ENCODE results near the gene DMBT1. TPM values are rescaled to one million over a fixed set of nuclear protein-coding genes. Genes with fewer than 3 reads are reported as not detected.

Gene DMBT1
- total RNA-seq, 3 donors from 2014 or later = 0.03 to 0.05 (median 0.05) TPM

DNA sequence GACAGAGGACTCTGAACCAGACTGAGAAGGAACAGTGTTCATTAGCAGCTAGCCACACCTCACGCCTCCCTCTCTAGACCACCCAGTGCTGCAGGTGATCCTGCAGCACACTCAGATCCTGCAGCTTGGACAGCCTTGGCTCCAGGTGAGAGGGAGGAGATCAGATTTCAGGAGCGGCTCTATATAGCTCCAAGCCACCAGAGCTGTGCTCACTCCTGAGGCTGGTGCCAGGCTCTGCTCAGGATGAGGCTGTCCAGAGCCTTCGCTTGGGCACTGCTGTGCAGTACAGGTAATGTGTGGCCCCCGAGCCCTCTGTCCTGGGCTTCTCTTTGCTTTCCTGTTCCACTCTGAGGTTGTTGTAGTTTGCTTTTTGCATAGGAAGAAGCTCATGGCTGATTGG is 96.7 kb downstream of the DMBT1 start:
- H3K9me3 Mint-ChIP-seq = no peaks in the 10 kb centered on the region
- no peak overlapping the region for H3K4me3 Mint-ChIP-seq
- peaks cover 21% of the 10 kb centered on the region for H3K27me3 Mint-ChIP-seq (ENCODE audit: low read depth)
- no peak for ATAC-seq
- DNase-seq = no peak
- H3K36me3 Mint-ChIP-seq (ENCODE audit: insufficient read depth) = no peaks in the 10 kb centered on the region
- H3K4me1 Mint-ChIP-seq (ENCODE audit: low read depth) = no peaks in the 10 kb centered on the region

DNA sequence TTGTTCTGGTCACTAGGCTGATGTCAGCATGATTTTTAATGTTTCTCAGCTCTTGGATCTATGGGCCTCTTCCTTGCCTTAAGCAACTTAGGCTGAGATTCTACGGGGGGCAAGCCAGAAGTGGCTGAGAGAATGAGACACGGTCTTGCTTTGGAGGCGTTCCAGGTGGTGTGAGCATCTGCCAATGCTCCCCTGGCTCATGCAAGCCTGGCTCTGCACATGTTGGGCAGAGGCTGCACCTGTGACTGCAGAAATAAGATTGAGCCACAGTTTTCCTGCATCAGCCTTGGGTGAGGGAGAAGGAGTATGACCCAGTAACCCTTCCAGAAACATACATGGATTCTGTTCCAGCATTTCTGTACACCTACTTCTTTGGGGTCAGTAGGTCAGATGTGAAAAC is 97.2 kb downstream of the DMBT1 start:
- Mint-ChIP-seq H3K9me3 (no peaks in the 10 kb centered on the region), H3K27me3 (ENCODE audit: low read depth) (peaks cover 17% of the 10 kb centered on the region), H3K4me3 (no peak overlapping the region), H3K4me1 (ENCODE audit: low read depth) (no peaks in the 10 kb centered on the region), H3K36me3 (ENCODE audit: insufficient read depth) (no peaks in the 10 kb centered on the region)
- ATAC-seq (no peak), DNase-seq (no peak)

DNA sequence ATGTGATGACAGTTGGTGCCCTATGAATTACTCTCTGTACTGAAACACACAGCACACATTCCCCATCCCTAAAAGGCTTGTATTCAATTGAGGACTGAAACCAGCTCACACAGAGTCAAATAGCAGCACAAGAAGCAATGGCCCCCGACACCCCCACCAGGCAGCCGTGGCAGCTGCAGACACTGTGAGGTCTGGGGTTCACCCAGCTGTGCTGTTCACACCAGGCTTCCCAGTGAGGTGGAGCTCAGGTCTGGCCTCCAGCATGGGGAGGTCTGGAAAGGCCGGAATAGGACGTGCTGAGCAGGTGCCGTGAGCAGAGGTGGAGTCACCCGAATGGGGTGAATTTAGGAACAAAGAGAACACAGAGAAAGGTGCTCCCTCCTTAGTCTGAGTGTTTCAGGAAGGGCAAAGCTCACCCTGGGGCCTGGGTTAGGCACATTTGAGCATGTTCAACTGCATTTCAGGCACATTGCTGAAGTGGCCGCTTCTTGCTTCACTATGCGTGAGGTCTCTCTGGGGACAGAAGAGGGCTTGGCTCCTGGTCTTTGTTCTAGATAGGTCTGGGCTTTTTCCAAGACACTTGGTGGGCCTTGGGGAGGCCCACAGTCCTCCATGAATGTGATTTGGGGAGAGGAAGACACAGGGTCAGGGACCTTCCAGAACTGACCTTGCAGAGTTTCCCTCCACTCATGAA is 97.9 kb downstream of the DMBT1 start:
- no peaks in the 10 kb centered on the region for H3K36me3 Mint-ChIP-seq (ENCODE audit: insufficient read depth)
- H3K4me1 Mint-ChIP-seq (ENCODE audit: low read depth) = no peaks in the 10 kb centered on the region
- DNase-seq (no peak), ATAC-seq (no peak)
- H3K27me3 Mint-ChIP-seq (ENCODE audit: low read depth) = peaks cover 20% of the 10 kb centered on the region
- no peak overlapping the region for H3K4me3 Mint-ChIP-seq
- H3K9me3 Mint-ChIP-seq = no peaks in the 10 kb centered on the region

DNA sequence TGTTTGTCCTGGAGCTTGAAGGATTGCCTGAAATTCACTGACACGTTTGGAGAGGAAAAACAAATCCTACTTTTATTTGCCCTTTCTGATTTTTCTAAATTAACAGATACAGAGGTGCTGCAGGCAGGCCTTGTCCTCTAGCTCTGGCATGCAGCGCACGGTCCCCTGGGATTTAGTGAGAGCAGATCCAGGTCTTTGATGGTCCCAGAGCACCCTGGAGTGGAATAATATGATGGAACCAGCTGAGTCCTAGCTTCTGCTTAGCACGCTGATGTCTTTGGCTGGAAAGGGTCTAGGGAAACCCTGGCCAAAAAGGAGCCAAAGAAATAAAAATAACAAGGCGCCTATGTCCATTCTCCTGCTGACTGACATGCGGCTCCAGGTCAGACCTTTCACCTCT is 98.6 kb downstream of the DMBT1 start:
- peaks cover 21% of the 10 kb centered on the region for H3K27me3 Mint-ChIP-seq (ENCODE audit: low read depth)
- no peaks in the 10 kb centered on the region for H3K36me3 Mint-ChIP-seq (ENCODE audit: insufficient read depth)
- H3K4me1 Mint-ChIP-seq (ENCODE audit: low read depth) = no peaks in the 10 kb centered on the region
- H3K4me3 Mint-ChIP-seq = no peak overlapping the region
- DNase-seq (no peak), ATAC-seq (no peak)
- H3K9me3 Mint-ChIP-seq = no peaks in the 10 kb centered on the region

DNA sequence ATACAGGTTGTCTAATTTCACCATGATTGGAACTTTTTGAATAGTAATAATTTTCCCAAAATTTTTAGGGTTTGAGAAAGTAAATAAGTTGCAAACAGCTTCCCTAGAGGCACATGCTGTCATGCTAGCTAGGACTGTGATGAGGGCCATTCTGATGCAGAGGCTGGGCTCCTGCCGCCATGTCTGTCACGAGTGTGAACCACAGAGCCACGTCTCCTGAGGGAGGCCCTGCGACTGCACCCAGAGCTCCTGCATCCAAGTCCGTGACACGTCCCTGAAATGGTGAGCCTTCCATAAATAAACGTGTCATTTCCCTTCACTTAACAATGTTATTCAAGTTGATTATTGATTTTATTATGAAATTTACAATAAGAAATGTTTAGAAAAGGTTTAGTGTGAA is 99.1 kb downstream of the DMBT1 start:
- no peak for ATAC-seq
- Mint-ChIP-seq H3K4me3 (no peak overlapping the region), H3K36me3 (ENCODE audit: insufficient read depth) (no peaks in the 10 kb centered on the region), H3K27me3 (ENCODE audit: low read depth) (peaks cover 21% of the 10 kb centered on the region), H3K4me1 (ENCODE audit: low read depth) (no peaks in the 10 kb centered on the region), H3K9me3 (no peaks in the 10 kb centered on the region)
- no peak for DNase-seq

DNA sequence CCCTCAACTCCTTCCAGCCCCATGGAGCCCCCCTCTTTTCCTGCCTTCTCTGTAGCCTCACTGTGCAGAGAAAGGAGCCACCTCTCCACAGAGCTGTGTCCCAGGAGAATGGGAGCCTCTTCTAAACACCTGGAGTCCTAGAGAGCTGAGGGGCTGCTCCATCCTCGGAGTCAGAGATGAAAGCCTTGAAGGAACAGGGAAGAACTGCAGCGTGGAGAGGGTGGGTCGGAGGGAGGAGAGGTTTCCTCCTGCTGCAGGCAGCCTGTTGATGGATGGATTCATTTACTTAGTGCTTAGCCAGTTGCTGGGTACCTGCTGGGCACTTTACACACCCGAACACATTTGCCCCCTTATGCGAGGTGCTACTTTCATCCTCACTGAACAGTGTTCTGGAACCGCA is 100.1 kb downstream of the DMBT1 start:
- no peak overlapping the region for H3K4me3 Mint-ChIP-seq
- H3K4me1 Mint-ChIP-seq (ENCODE audit: low read depth) = no peaks in the 10 kb centered on the region
- no peaks in the 10 kb centered on the region for H3K9me3 Mint-ChIP-seq
- H3K36me3 Mint-ChIP-seq (ENCODE audit: insufficient read depth) = no peaks in the 10 kb centered on the region
- peaks cover 19% of the 10 kb centered on the region for H3K27me3 Mint-ChIP-seq (ENCODE audit: low read depth)
- DNase-seq (no peak), ATAC-seq (no peak)

DNA sequence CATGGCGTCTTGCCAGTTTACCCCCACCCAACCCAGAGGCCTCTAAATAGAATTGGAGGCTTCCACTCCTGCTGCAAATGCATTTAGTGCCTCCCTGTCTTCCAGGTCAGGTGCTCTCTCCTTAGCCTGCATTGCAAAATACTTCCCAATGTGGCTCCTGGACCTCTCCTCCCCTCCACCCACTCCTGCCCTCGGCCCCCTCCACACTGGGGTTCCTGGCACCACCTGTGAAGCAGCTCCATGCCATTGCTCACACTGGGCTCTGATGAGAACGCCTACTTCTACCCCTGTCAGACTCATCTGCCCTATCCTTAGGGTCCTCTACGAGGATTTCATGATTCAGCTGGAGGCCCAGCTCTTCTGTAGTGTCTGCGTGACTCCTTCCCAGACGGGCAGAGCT is 101.7 kb downstream of the DMBT1 start:
- ATAC-seq (no peak), DNase-seq (no peak)
- Mint-ChIP-seq H3K4me3 (no peak overlapping the region), H3K4me1 (ENCODE audit: low read depth) (no peaks in the 10 kb centered on the region), H3K36me3 (ENCODE audit: insufficient read depth) (no peaks in the 10 kb centered on the region), H3K27me3 (ENCODE audit: low read depth) (peaks cover 22% of the 10 kb centered on the region), H3K9me3 (no peaks in the 10 kb centered on the region)

DNA sequence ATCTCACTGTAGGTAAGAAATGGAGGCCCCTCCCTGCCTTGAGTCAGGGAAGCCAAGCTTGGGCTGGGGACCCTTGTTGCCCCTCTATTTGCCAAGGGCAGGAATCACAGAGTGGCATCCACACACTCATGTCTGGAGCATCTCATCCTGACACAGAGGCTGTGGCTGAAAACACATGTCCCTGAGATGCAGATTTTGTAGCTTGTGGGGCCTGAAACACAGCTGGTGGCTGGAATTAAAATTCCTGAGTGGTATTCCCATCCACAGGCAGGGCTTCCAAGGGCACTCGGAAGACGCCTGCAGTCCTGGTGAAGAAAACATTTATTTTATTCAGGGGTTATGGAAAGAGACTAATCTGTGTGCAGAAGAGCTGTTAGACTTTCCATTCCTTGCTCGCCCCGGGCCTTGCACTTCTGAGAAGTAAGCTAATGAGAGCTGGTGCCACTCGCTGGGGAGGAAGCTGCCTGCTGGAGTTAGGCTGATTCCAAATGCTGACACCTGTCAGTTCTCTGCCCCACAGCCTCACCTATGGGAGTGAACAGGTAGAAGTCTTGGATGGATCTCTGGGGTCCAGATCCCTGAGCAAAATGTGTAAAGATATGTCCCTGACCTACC is 103.1 kb downstream of the DMBT1 start:
- Mint-ChIP-seq H3K4me3 (no peak overlapping the region), H3K36me3 (ENCODE audit: insufficient read depth) (no peaks in the 10 kb centered on the region), H3K9me3 (no peaks in the 10 kb centered on the region), H3K4me1 (ENCODE audit: low read depth) (no peaks in the 10 kb centered on the region), H3K27me3 (ENCODE audit: low read depth) (peaks cover 23% of the 10 kb centered on the region)
- ATAC-seq = no peak
- DNase-seq = no peak

DNA sequence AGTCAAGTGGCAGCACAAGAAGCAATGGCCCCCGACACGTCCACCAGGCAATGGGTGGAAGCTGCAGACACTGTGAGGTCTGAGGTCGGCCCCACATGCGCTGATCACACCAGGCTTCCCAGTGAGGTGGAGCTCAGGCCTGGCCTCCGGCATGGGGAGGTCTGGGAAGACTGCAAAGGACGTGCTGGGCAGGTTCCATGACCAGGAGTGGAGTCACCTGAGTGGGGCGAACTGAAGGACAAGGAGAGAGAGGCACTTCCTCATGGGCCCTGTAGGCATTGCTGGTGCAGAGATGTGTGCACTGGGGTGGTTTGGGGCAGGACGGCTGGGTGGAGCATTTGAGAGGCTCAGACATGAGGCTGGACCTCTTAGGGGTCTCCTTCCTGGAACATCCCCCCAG is 103.9 kb downstream of the DMBT1 start:
- H3K27me3 Mint-ChIP-seq (ENCODE audit: low read depth) = peaks cover 23% of the 10 kb centered on the region
- no peaks in the 10 kb centered on the region for H3K9me3 Mint-ChIP-seq
- H3K4me1 Mint-ChIP-seq (ENCODE audit: low read depth) = no peaks in the 10 kb centered on the region
- no peak overlapping the region for H3K4me3 Mint-ChIP-seq
- DNase-seq (no peak), ATAC-seq (no peak)
- no peaks in the 10 kb centered on the region for H3K36me3 Mint-ChIP-seq (ENCODE audit: insufficient read depth)

DNA sequence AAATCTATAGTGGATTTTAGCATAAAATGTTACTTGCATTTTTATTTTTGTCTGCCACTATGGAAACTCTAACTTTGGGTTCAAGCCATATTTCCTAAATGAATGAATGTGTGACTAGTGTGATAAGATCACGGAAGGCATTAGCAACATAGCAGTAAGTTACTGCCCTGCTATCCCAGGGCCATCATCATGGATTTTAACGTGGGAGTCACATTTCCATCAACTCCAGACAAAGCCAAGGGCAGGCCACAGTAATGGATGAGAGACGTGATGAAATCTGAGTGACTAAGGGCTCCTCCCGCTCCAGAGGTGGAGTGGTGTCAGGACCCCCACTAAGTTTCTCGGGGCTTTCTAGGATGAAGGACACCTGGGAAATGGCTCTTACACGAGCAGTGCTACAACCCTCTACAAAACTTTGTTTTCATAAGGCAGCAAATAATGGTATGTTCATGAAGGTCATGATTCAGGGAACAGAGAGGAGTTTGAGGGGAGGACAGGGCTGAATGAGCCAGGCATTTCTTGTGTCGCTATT is 104.8 kb downstream of the DMBT1 start:
- ATAC-seq (no peak), DNase-seq (no peak)
- no peaks in the 10 kb centered on the region for H3K9me3 Mint-ChIP-seq
- H3K4me3 Mint-ChIP-seq = no peak overlapping the region
- no peaks in the 10 kb centered on the region for H3K4me1 Mint-ChIP-seq (ENCODE audit: low read depth)
- peaks cover 23% of the 10 kb centered on the region for H3K27me3 Mint-ChIP-seq (ENCODE audit: low read depth)
- no peaks in the 10 kb centered on the region for H3K36me3 Mint-ChIP-seq (ENCODE audit: insufficient read depth)

DNA sequence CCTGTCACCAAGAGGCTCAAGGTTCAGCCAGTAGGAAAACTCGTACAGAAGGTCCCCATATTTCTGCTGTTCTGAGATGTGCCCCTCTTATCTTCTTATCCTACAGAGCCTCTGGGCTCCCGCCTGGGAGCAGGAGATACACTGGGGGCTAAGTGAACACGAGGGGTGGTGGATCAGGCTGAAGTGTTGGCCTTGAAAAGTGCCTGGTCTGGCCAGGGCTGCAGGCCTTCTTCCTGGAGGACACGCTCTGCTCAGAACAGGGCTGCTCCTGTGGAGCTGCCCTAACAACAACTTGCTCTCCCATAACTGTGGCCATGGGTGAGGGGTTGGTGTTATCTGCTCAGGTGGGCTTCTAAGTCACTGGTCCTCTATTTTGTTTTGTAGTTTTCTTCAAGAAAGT is 105.4 kb downstream of the DMBT1 start:
- no peak overlapping the region for H3K4me3 Mint-ChIP-seq
- H3K27me3 Mint-ChIP-seq (ENCODE audit: low read depth) = peaks cover 23% of the 10 kb centered on the region
- no peak for DNase-seq
- H3K9me3 Mint-ChIP-seq = no peaks in the 10 kb centered on the region
- no peak for ATAC-seq
- no peaks in the 10 kb centered on the region for H3K4me1 Mint-ChIP-seq (ENCODE audit: low read depth)
- no peaks in the 10 kb centered on the region for H3K36me3 Mint-ChIP-seq (ENCODE audit: insufficient read depth)

DNA sequence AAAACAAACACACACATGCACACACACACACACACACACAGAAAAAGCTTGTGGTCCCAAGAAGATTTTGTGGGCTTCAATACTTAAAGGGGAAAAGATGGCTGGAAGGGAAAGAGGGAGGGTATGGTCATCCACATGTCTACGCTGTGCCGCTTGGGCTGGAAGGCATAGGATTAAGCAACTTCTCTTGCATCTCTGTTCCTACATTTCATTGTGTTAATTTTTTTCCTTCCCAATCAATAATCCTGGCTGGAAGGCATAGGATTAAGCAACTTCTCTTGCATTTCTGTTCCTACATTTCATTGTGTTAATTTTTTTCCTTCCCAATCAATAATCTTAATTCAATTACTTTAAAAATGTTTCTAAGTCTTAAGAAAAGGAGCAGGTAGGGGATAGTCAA is 108.5 kb downstream of the DMBT1 start:
- peaks cover 17% of the 10 kb centered on the region for H3K27me3 Mint-ChIP-seq (ENCODE audit: low read depth)
- H3K9me3 Mint-ChIP-seq = no peaks in the 10 kb centered on the region
- no peaks in the 10 kb centered on the region for H3K4me1 Mint-ChIP-seq (ENCODE audit: low read depth)
- DNase-seq (no peak), ATAC-seq (no peak)
- no peaks in the 10 kb centered on the region for H3K36me3 Mint-ChIP-seq (ENCODE audit: insufficient read depth)
- no peak overlapping the region for H3K4me3 Mint-ChIP-seq

DNA sequence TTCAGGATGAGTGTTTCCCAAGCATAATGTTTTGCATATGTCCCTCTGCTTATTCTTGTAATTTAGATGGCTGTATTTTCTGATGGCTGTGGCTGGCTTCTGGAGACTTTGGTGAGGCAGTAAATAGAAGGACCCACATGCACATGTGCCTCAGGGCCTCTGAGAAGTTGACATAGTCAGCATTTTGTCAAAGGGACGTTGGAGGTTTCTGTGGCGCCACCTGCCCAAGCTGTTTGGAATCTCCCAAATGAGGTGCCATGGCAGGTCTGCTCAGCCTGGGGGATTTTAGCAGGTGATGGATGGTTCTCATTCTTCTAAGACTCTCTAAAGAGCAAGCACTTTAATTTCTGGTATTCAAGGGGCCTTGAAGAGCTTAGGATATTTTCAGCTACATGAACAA is 109.3 kb downstream of the DMBT1 start:
- ATAC-seq = no peak

DNA sequence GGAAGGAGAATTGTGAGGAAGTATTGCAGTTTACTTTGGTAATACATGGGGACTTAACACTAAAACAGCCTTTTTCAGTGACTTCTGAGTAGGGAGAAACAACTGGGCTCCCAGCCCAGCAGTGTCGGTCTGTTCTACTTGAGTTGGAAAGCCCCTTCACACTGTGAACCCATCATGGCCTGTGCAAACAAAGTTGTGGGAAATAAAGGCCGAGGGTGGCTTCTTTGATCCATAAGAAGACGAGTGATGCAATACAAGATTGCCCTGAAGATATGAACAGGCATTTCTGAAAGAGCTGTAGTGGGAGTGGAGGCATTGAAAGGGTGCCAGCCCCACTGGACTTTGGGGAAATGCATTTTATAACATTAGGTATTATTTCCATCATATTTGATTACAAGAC is 110.8 kb downstream of the DMBT1 start:
- Mint-ChIP-seq H3K4me1 (ENCODE audit: low read depth) (no peaks in the 10 kb centered on the region), H3K36me3 (ENCODE audit: insufficient read depth) (no peaks in the 10 kb centered on the region), H3K4me3 (no peak overlapping the region), H3K27me3 (ENCODE audit: low read depth) (peaks cover 13% of the 10 kb centered on the region), H3K9me3 (no peaks in the 10 kb centered on the region)
- no peak for DNase-seq
- ATAC-seq = no peak

More for the DNA sequence above, 109.3 kb downstream of the DMBT1 start:
- H3K36me3 Mint-ChIP-seq (ENCODE audit: insufficient read depth) = no peaks in the 10 kb centered on the region
- H3K4me3 Mint-ChIP-seq = no peak overlapping the region
- no peak for DNase-seq
- H3K4me1 Mint-ChIP-seq (ENCODE audit: low read depth) = no peaks in the 10 kb centered on the region
- H3K27me3 Mint-ChIP-seq (ENCODE audit: low read depth) = peaks cover 17% of the 10 kb centered on the region
- H3K9me3 Mint-ChIP-seq = no peaks in the 10 kb centered on the region

DNA sequence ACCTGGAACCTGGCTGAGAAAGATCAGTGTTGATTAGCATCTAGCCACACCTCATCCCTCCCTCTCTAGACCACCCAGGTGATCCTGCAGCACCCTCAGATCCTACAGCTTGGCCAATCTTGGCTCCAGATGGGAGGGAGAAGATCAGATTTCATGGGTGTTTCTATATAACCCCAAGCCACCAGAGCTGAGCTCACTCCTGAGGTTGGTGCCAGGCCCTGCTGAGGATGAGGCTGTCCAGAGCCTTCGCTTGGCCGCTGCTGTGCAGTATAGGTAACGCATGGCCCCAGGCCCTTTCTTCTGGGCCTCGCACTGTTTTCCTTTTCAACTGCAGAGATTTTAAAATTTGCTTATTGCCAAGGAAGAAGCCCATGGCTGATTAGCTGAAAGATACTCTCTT is 112.1 kb downstream of the DMBT1 start:
- no peaks in the 10 kb centered on the region for H3K4me1 Mint-ChIP-seq (ENCODE audit: low read depth)
- H3K27me3 Mint-ChIP-seq (ENCODE audit: low read depth) = peaks cover 17% of the 10 kb centered on the region
- DNase-seq = no peak
- H3K4me3 Mint-ChIP-seq = no peak overlapping the region
- H3K36me3 Mint-ChIP-seq (ENCODE audit: insufficient read depth) = no peaks in the 10 kb centered on the region
- no peak for ATAC-seq
- no peaks in the 10 kb centered on the region for H3K9me3 Mint-ChIP-seq
